ENCODE measurements around the gene RAP1A.

GRCh38 chr1:111751906-111752575, 132.5 kb downstream of the RAP1A start:
- TF ChIP-seq CTCF (conservative IDR thresholded peaks at IDR 0.05 in 1 of 2, IDR thresholded peaks at IDR 0.05 in 1 of 2; ENCODE audit: extremely low read depth in 1 of 2, insufficient read depth in 1 of 2, low read depth in 1 of 2, low read length in 2 of 2) (no peak), EZH2 (IDR thresholded peaks at IDR 0.05; ENCODE audit: borderline replicate concordance, low read length) (no peak)
